Activated T-cell treated with anti-CD3 and anti-CD28 coated beads for 48 hours (primary cell): Measurements from ENCODE around the gene PRPF8.
A peak's percentile ranks its signal among the peaks of the same experiment; 100 is the strongest.
"Not testable (repeated sequence)": the region's sequence is repeated elsewhere in the genome, so short reads cannot be mapped to it uniquely, and the experiment has no call there.

Experiments used
- DNase-seq: peaks from one replicate; pipeline ENCODE4 v3.0.0-alpha.2; 2020; ENCODE audit warnings: low read depth

PRPF8 gene

DNA sequence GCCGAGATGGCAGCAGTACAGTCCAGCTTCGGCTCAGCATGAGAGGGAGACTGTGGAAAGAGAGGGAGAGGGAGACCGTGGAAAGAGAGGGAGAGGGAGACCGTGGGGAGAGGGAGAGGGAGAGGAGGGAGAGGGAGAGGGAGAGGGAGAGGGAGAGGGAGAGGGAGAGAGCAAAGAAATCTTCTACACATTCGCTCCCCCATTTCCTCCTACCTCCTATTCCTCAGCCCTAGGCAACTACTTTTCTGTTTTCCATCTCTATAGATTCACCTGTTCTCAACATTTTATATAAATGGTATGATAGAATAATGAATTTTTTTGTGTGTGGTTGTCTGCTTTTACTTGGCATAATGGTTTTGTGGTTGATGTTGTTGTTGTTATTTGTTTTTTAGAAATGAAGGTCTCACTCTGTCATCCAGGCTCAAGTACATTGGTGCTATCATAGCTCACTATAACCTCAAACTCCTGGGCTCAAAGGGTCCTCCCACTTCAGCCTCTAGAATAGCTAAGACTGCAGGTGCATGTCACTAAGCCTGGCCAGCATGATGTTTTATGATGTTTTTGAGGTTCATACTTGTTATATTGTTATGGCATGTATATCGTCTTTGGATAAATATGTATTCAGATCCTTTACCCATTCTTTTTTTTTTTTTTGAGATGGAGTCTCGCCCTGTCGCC lies 6.0 kb upstream of the PRPF8 start:
- DNase-seq = no peak

DNA sequence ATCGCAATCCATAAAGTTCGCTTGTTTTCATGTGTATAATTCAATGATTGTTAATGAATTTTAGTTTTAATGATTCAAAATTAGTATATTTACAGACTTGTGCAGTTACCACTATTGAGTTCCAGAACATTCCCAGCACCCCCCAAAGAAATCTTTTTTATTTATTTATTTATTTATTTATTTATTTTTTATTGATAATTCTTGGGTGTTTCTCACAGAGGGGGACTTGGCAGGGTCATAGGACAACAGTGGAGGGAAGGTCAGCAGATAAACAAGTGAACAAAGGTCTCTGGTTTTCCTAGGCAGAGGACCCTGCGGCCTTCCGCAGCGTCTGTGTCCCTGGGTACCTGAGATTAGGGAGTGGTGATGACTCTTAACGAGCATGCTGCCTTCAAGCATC lies 3.7 kb upstream of the PRPF8 start:
- DNase-seq = not testable (repeated sequence)

GRCh38 chr17:1686086-1686485 lies 1.4 kb upstream of the PRPF8 start:
- no peak for DNase-seq

- no peak for DNase-seq
These were observed 1.2 kb downstream of the PRPF8 start for GRCh38 chr17:1683459-1683858.

DNA sequence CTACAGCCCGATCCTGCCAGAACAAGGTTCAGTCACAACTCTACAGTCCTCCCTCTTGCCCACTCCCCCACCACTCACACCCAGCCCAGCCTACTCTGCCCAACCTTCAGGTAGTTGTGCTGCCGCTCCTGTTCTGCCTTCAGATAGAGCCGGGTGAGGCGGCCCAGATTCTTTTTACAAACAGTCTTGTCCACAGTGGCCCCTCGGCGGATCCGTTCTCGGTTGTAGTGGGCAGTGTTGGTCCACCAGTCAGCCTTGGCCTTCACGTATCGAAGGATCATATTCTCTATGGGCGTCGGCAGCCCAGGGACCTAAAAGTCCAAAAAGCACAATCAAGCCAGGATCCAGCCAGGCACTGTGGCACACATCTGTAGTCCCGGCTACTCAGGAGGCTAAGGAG lies 8.3 kb downstream of the PRPF8 start:
- DNase-seq = no peak

DNA sequence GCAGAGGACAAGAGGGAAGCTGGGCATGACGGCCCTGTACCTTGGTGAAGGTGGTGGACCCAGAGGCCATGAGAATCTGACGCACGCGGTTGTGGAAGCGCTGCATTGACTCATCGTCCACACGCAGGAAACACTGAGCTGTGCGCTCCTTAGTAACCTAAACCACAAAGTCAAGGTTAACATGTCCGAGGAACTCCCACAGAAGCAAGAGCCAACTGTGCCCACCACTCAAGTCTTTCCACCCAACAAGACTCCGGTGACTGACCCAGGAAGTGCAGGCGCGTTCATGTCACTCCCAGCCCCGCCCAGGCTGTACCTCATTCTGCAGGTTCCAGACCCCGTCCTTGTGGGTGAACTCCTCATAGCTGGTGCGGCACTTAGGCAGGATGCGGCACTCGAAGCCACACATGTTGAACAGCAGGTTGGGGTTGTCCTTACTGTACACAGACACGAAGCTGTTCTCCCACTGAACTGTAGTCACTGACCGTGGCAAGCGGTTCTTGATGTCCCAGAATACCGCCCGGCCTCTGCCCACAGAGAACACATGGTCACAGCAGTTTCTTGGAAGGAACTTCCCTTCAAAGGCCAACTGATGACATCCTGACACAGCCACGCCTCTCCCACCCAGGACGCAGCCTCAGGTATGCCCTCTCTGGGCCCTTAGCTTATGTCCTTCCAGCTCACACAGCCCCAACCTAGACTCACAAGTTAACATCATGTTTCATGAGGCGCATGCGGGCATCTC lies 11.5 kb downstream of the PRPF8 start:
- no peak for DNase-seq

DNA sequence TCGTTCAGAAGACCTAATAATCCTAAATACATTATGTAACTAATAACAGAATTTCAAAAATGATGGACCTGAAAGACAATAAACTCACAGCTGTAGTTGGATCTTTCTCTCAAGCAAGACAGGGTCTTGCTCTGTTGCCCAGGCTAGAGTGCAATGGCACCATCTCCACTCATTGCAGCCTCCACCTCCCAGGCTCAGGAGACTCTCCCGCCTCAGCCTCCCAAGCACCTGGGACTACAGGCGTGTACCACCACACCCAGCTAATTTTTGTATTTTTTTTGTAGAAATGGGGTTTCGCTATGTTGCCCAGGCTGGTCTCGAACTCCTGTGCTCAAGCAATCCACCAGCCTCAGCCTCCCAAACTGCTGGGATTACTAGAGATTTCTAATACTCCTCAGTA lies 20.7 kb downstream of the PRPF8 start:
- DNase-seq = not testable (repeated sequence)

- DNase-seq = no peak
These were observed 23.6 kb downstream of the PRPF8 start for GRCh38 chr17:1661045-1661444.

DNA sequence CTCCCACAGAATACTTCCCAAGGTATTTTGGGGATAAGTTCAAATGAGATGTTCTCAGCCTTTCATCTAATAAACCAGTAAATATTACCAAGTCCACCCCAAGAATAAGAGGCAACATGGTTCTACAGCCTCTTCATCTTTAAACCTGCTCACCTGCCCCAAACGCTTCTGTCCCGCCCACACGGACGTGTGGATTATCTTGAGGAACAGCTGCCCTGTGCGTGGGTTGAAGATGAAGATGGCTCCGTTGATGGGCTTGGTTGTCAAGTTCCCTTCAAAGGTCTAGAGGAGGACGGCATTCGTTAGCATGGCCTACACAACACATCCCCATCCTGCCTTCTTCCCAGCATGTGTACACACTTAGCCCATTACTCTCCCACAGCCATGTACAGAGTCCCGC lies 26.6 kb downstream of the PRPF8 start:
- DNase-seq = no peak

GRCh38 chr17:1653735-1654134 lies 30.9 kb downstream of the PRPF8 start:
- DNase-seq = no peak

- DNase-seq = not testable (repeated sequence)
These were observed 31.9 kb downstream of the PRPF8 start for GRCh38 chr17:1652794-1653193.

GRCh38 chr17:1651559-1651844 lies 33.2 kb downstream of the PRPF8 start:
- DNase-seq = no peak

- no peak for DNase-seq
These were observed 33.7 kb downstream of the PRPF8 start for GRCh38 chr17:1650731-1651558.

DNA sequence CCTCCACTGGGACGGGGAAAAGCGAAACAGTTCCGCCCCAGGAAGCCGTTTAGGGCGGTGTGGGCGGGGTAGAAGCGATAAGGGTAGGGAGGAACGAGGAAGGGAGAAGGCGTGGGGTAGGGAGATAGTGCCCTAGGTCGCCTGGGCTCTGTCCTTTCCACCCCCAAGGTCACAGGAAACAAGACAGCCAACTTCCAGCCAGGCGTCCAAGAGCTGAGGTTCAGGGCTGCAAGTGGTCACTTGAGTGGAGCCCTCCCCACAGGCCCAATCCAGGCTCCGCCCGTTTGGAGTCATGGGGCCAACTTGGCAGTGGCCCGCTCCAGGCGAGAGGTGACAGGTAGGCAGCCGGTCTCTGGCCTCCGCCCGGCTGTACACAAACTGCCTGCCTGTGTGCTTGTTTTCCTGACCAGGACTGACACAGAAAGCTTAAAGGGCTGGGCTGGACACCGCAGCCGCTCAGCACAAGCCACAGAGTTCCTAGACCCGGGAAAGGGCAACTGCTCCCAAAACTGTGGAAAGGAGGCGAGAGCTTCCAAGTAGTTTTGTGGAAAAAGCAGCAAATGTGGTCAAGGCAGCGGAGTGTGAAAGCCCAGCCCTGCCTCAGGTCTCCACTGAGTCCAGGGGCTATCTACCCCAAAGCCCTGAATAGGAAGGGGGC lies 34.7 kb downstream of the PRPF8 start, which contains the start of gene RILP:
Gene RILP (minus strand): TSS at position 23 of the 658 bp plus-strand sequence. CDS start 62 bp downstream, outside the sequence.
- DNase-seq = no peak

DNA sequence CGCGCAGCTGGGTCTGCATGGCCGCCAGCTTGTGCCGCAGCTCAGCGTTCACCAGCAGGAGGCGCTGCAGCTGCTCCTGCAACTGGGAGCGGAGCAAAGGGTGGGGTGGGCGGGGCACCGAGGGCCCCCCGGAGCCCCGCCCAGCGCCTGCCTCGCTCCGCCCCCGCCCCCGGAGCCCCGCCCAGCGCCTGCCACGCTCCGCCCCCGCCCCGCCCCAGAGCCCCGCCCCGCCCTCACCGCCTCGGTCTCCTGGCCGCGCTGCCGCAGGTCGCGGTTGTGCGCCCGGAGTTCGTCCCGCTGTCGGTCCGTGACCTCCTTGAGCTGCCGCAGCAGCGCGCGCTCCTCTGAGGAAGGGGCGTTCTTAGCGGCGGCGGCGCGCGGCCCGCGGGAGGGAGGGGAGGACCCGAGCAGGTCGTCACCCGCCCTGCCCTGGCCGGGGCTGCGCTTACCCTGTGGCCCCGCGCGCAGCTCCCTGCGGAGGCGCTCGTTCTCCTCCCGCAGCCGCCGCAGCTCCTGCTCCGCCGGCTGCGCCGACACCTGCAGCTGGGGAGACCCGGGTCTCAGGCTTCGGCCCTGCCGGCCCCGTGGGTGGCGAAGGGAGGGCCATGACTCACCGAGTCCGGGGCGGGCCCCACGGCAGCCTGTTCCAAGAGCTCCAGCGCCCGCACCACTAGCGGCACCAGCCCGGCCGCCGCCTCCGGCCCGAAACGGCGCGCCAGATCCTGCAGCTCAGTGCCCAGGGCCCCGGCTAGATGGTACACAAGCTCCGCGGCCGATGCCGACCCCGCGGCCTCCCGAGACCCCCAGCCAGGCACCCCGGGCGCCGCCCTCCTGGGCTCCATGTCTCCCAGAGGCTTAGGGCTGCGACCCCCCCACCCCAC lies 35.5 kb downstream of the PRPF8 start:
- peak; percentile 94 for DNase-seq

DNA sequence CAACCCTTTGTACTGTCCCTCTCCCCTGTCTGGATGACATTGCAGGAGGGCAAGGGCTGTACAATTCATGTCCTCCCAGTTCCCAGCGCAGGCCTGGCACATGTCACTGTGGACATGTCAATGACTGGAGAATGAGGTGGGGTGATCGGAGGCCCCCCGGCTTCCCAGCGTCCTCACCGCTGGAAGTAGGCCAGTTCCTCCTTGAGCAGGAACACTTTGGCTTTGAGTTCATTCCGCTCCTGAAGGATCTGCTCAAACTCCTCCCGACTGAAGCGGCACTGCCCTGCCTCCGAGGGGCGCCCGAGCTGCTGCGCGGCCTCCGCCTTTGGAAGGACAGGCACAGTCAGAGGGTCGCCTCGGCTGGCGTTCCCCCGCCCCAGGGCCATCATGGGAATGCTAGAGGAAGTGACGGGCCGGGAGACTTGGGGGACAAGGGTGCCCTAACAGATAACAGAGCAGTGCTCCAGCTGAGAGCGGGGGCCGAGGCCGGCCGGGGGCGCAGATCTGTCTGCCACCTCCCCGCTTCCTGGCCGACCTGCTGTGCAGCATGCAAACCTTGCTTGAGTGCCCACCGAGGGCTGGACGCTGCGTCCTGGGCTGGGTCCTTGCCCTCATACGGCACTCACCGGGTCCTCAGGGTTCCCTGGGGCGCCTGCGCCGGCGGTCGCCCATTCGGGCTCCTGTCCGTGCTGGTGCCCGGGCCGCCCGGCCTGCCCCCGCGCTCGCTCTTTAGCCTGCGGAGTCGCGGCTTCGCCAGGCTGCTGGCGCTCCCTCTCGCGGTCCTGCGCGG lies 36.3 kb downstream of the PRPF8 start:
- no peak for DNase-seq

DNA sequence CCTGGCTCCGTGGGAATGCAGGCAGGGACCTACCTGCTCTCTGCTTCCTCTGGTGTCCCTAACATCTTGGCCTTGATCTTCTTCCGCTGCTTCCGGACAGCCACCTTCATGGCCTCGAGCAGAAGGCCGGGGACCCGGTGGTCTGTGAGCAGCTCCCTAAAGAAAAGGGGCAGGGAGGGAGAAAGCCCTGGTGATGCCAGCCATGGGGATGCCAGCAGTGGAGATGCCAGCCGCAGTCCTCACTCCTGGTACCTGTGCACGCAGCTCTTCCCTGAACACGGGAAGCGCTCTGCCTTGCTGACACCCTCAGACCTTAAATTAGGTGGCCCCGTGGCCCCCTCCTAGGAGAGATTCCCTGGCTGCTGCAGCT lies 36.9 kb downstream of the PRPF8 start:
- no peak for DNase-seq

GRCh38 chr17:1646199-1646875 lies 38.3 kb downstream of the PRPF8 start:
- DNase-seq = no peak

GRCh38 chr17:1645207-1646171 lies 39.2 kb downstream of the PRPF8 start, which contains the start of gene SCARF1:
Gene SCARF1, minus strand, starts transcription at chr17:1645732. Its CDS starts 35 bp downstream, at chr17:1645697.
- DNase-seq = no peak
